ENCODE data around the gene PYROXD2.
A peak's percentile ranks its signal among the peaks of the same experiment; 100 is the strongest.

The PYROXD2 gene

DNA sequence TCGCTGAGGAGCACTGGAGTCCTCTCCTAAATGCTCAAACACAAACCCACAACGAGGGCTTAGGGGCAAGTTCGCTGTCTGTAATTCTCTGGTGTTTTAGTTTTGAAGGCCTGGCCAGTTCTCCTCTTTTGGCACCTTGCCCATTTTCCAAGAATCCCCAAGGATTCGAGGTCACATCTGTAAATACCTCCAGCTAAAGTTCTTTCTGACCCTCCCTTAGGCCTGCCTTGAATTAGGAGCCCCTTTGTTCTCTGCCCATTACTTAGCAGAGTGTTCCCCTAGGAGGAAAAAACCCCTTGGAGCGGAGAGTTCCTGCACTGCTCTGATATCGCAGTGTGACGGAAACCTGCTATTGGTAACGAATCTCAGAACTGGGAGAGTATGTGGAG is 743 bp upstream of the PYROXD2 start:
- H3K4me3 ChIP-seq (ENCODE audit: insufficient read depth, low read depth, low read length) = no peak overlapping the region
- H3K27me3 ChIP-seq (ENCODE audit: control insufficient read depth, insufficient read depth, low read length, poor library complexity, severe bottlenecking) = no peaks in the 10 kb centered on the region
- 82 to 86% methylated on average over 8 of the region's 8 CpGs for WGBS, 2 experiments
- H3K4me1 ChIP-seq (ENCODE audit: control insufficient read depth, insufficient read depth, low read length) = peaks cover 11% of the 10 kb centered on the region
- peak overlapping the region; percentile 73 for H3K27ac ChIP-seq (ENCODE audit: insufficient read depth, low read depth, low read length, poor library complexity, severe bottlenecking)
- peaks cover 3% of the 10 kb centered on the region for H3K36me3 ChIP-seq (ENCODE audit: control insufficient read depth, insufficient read depth, low read length)
- no peaks in the 10 kb centered on the region for H3K9me3 ChIP-seq (ENCODE audit: control insufficient read depth, low read length)

DNA sequence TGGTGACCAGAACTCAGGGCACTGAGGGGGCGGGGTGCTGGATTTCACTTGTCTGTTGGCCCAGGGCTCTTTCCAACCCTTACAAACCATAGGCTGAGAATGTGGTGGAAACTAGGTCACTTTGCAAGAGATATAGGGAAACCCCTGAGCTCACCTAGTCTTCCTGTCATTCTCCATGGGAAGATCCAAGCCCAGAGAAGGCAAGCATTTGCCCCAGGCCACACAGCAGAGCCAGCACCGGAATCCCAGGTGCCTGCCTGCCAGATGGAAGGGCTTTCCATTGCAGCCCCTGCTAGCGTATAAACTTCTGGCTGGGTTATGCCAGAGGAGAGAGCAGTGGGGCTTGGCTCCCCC is 427 bp downstream of the PYROXD2 start:
- H3K27ac ChIP-seq (ENCODE audit: insufficient read depth, low read depth, low read length, poor library complexity, severe bottlenecking) = peak overlapping the region; percentile 73

DNA sequence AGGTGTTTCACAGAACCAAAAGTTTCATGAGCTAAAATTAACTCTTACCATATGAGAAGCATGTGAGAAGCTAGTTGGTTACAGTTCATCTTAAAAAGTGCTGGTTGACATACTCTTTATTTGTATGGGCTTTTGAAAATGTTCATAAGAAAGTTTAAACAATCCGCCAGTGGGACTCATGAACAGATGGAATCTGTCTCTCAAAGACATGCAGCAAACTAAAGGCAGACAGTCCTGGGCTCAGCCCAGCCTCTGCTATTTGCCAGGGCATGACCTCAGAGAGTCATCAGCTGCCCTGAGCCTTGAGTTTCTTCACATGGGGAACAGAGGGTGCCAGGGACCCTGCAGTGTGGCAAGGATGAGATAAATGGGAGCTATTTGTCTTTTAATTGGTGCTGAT is 3.2 kb downstream of the PYROXD2 start:
- no peak overlapping the region for H3K4me3 ChIP-seq (ENCODE audit: insufficient read depth, low read depth, low read length)
- H3K9me3 ChIP-seq (ENCODE audit: control insufficient read depth, low read length) = no peaks in the 10 kb centered on the region
- 89 to 94% methylated on average over 1 of the region's 1 CpG for WGBS, 2 experiments
- peaks cover 11% of the 10 kb centered on the region for H3K4me1 ChIP-seq (ENCODE audit: control insufficient read depth, insufficient read depth, low read length)
- no peaks in the 10 kb centered on the region for H3K36me3 ChIP-seq (ENCODE audit: control insufficient read depth, insufficient read depth, low read length)
- H3K27me3 ChIP-seq (ENCODE audit: control insufficient read depth, insufficient read depth, low read length, poor library complexity, severe bottlenecking) = no peaks in the 10 kb centered on the region
- H3K27ac ChIP-seq (ENCODE audit: insufficient read depth, low read depth, low read length, poor library complexity, severe bottlenecking) = no peak overlapping the region

More for the DNA sequence above, 427 bp downstream of the PYROXD2 start:
- Histone ChIP-seq H3K4me3 (ENCODE audit: insufficient read depth, low read depth, low read length) (peak overlapping the region; percentile 59), H3K27me3 (ENCODE audit: control insufficient read depth, insufficient read depth, low read length, poor library complexity, severe bottlenecking) (no peaks in the 10 kb centered on the region), H3K36me3 (ENCODE audit: control insufficient read depth, insufficient read depth, low read length) (no peaks in the 10 kb centered on the region), H3K9me3 (ENCODE audit: control insufficient read depth, low read length) (no peaks in the 10 kb centered on the region), H3K4me1 (ENCODE audit: control insufficient read depth, insufficient read depth, low read length) (peaks cover 11% of the 10 kb centered on the region)
- 54 to 56% methylated on average over 3 of the region's 3 CpGs for WGBS, 2 experiments

DNA sequence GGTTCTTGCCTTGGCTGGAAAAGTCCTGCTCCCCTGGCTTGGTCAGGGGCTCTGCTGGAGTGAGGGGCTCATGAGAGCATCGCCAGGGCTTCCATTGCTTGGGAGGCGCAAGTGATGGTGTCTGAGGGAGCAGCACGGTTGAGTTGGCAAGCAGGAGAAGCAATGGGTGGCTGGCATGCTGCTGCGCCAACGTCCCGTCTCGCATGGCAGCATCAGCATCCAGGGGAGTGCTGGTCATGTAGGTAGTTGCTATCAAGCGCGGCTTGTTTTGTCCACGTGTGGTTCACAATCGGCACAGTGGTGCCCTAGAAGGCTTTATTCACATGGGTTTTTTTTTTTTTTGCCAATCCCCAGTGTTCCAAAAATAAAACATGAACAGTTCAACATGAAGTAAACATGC is 3.8 kb downstream of the PYROXD2 start:
- H3K36me3 ChIP-seq (ENCODE audit: control insufficient read depth, insufficient read depth, low read length) = no peaks in the 10 kb centered on the region
- H3K9me3 ChIP-seq (ENCODE audit: control insufficient read depth, low read length) = no peaks in the 10 kb centered on the region
- H3K27me3 ChIP-seq (ENCODE audit: control insufficient read depth, insufficient read depth, low read length, poor library complexity, severe bottlenecking) = no peaks in the 10 kb centered on the region
- H3K4me1 ChIP-seq (ENCODE audit: control insufficient read depth, insufficient read depth, low read length) = peaks cover 11% of the 10 kb centered on the region
- no peak overlapping the region for H3K4me3 ChIP-seq (ENCODE audit: insufficient read depth, low read depth, low read length)
- no peak overlapping the region for H3K27ac ChIP-seq (ENCODE audit: insufficient read depth, low read depth, low read length, poor library complexity, severe bottlenecking)
- WGBS, 2 experiments = 91 to 93% methylated on average over 11 of the region's 11 CpGs

DNA sequence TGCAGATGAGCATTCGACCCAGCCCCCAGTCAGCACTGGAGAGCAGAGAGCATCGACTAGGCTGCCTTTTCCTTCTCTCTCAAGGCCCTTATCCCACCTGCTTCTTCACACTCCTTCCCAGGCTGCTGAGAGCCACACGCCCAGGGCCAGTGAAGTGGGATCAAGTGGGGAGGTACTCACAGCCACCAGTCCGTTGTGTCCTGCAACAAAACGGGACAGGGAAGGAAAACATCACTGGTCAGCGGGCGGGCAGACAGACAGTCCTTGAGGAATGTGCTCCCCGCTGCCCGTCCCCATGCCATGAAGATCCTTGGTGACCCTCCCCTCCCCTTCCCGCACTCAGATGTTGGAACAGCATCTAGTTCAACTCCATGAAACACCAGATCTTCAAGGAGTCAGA is 4.2 kb downstream of the PYROXD2 start:
- H3K4me1 ChIP-seq (ENCODE audit: control insufficient read depth, insufficient read depth, low read length) = peaks cover 11% of the 10 kb centered on the region
- no peaks in the 10 kb centered on the region for H3K36me3 ChIP-seq (ENCODE audit: control insufficient read depth, insufficient read depth, low read length)
- no peaks in the 10 kb centered on the region for H3K27me3 ChIP-seq (ENCODE audit: control insufficient read depth, insufficient read depth, low read length, poor library complexity, severe bottlenecking)
- WGBS, 2 experiments = 88% methylated on average over 10 of the region's 10 CpGs
- H3K27ac ChIP-seq (ENCODE audit: insufficient read depth, low read depth, low read length, poor library complexity, severe bottlenecking) = no peak overlapping the region
- H3K9me3 ChIP-seq (ENCODE audit: control insufficient read depth, low read length) = no peaks in the 10 kb centered on the region
- no peak overlapping the region for H3K4me3 ChIP-seq (ENCODE audit: insufficient read depth, low read depth, low read length)

DNA sequence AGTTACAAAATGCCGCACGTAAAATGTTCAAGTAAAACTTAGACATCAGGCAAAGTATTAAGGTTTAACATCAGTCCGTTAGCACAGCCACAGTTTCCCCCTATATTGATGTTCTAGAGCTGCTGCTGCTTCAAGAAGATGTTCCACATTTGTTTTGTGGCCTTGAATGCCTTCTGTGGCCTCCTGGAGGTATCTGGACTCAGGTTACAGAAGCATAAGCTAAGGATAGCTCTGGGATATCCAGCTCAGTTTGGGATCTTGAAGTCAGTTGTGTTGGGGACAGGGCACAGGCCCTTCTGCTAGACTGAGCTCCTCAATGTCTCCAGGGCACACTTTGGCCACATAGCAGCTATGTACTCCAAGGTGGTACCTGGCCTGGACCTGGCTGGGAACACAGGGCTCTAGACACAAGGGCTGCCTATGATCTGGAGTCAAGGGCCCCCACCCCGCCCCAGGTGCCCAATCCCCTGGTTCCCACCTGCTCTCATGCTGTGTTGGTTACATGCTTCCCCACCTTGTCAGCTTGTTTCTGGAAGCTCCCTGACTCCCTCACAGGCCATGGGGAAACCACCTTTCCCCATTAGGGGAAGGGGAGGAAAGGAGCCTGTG is 4.7 kb downstream of the PYROXD2 start:
- Histone ChIP-seq H3K4me3 (ENCODE audit: insufficient read depth, low read depth, low read length) (no peak overlapping the region), H3K9me3 (ENCODE audit: control insufficient read depth, low read length) (no peaks in the 10 kb centered on the region), H3K27ac (ENCODE audit: insufficient read depth, low read depth, low read length, poor library complexity, severe bottlenecking) (no peak overlapping the region), H3K4me1 (ENCODE audit: control insufficient read depth, insufficient read depth, low read length) (peaks cover 8% of the 10 kb centered on the region), H3K36me3 (ENCODE audit: control insufficient read depth, insufficient read depth, low read length) (no peaks in the 10 kb centered on the region), H3K27me3 (ENCODE audit: control insufficient read depth, insufficient read depth, low read length, poor library complexity, severe bottlenecking) (no peaks in the 10 kb centered on the region)
- 83 to 84% methylated on average over 4 of the region's 4 CpGs for WGBS, 2 experiments

DNA sequence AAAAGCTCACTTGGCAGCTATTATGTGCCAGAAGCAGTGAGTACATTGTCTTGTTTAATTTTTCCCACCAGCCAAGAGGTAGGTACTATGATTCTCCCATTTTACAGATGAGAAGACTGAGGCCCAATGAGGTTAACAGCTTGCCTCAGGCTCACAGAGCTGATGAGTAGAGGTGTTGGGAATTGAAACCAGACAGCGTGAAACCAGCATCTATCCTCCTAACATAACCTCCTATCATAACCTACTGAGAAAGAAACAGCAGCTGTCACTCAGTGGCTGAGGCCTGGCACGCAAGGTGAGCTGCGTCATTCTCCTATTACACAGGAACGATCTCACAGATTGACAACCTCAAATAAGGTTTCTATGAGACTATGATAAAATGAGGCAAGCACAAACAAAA is 6.2 kb downstream of the PYROXD2 start:
- Histone ChIP-seq H3K36me3 (ENCODE audit: control insufficient read depth, insufficient read depth, low read length) (no peaks in the 10 kb centered on the region), H3K27ac (ENCODE audit: insufficient read depth, low read depth, low read length, poor library complexity, severe bottlenecking) (no peak overlapping the region), H3K4me3 (ENCODE audit: insufficient read depth, low read depth, low read length) (no peak overlapping the region), H3K9me3 (ENCODE audit: control insufficient read depth, low read length) (no peaks in the 10 kb centered on the region), H3K27me3 (ENCODE audit: control insufficient read depth, insufficient read depth, low read length, poor library complexity, severe bottlenecking) (no peaks in the 10 kb centered on the region), H3K4me1 (ENCODE audit: control insufficient read depth, insufficient read depth, low read length) (no peaks in the 10 kb centered on the region)
- 92 to 93% methylated on average over 4 of the region's 4 CpGs for WGBS, 2 experiments

DNA sequence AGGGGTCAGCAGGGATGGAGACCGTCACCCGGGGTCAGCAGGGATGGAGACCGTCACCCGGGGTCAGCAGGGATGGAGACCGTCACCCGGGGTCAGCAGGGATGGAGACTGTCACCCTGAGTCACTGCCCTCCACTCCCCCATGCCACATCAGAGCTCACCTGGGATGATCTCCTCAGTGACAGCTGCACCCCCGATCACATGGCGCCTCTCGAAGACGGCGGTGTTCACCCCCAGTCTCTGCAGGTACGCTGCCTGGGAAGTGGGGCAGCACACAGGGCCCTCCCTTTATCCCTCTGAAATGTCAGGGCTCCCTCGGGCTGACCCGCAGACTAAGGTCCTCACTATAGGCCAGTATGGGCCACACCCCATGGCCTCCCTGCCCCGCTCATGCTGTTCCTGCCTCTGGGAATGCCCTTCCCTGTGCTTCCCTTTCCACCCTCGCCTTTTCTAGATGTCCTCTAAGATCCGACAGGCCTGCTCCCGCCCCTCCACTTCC is 7.2 kb downstream of the PYROXD2 start:
- H3K4me3 ChIP-seq (ENCODE audit: insufficient read depth, low read depth, low read length) = no peak overlapping the region
- no peak overlapping the region for H3K27ac ChIP-seq (ENCODE audit: insufficient read depth, low read depth, low read length, poor library complexity, severe bottlenecking)
- H3K36me3 ChIP-seq (ENCODE audit: control insufficient read depth, insufficient read depth, low read length) = no peaks in the 10 kb centered on the region
- 92 to 93% methylated on average over 18 of the region's 18 CpGs for WGBS, 2 experiments
- H3K4me1 ChIP-seq (ENCODE audit: control insufficient read depth, insufficient read depth, low read length) = no peaks in the 10 kb centered on the region
- H3K9me3 ChIP-seq (ENCODE audit: control insufficient read depth, low read length) = no peaks in the 10 kb centered on the region
- H3K27me3 ChIP-seq (ENCODE audit: control insufficient read depth, insufficient read depth, low read length, poor library complexity, severe bottlenecking) = no peaks in the 10 kb centered on the region

DNA sequence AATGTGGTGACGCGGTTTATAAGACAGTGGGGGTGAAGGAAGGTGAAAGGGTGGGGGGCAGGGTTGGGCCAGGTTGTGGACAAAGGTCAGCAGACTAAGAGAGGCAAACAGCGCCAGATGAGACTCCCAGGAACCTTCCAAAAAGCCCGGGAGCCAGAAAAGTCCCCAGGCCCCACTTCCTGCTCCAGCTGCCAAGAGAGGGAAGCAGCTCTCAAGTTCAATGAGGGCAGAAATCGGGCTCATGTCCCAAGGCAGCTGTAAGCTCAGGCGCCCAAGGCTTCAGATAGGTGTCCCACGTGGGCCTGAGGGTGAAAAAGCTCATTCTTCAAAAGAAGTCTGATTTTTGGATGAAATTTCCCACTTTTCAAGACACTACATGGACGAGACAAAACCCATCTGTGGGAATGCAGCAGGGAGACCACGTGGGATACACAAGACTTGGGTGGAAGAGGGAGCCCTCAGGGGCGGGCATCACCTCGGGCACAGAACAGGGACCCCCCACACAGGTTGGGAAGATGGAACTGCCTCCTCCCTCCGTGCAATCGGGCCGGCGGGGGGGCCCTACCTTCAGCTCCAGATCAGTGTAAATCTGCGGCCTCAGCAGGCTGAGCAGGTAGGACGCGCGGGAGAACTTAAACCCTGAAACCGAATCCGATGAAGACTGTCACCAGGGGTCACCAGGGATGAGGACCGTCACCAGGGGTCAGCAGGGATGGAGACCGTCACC is 7.8 kb downstream of the PYROXD2 start:
- Histone ChIP-seq H3K4me3 (ENCODE audit: insufficient read depth, low read depth, low read length) (no peak overlapping the region), H3K36me3 (ENCODE audit: control insufficient read depth, insufficient read depth, low read length) (no peaks in the 10 kb centered on the region)
- 83% methylated on average over 23 of the region's 23 CpGs for WGBS, 2 experiments

DNA sequence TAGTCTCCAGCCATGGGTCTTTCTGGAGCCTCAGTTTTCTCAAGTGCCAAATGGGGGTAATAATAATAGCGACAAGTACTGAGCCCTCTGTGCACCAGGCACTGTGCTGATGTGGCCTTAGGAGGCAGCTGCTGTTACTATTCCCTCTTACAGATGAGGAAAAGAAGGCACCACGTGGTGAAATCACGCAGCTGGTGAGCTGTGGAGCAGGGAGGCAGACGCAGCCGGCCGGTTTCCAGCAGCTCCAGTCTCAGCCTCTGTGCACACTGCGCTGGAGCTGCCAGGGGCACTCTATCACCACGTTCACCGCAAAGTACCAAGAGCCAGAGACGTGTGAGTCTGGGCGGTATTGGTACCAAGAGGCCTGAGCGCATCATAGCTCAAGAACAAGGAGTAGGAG is 9.6 kb downstream of the PYROXD2 start:
- Histone ChIP-seq H3K36me3 (ENCODE audit: control insufficient read depth, insufficient read depth, low read length) (no peaks in the 10 kb centered on the region), H3K9me3 (ENCODE audit: control insufficient read depth, low read length) (no peaks in the 10 kb centered on the region), H3K27ac (ENCODE audit: insufficient read depth, low read depth, low read length, poor library complexity, severe bottlenecking) (no peak overlapping the region), H3K4me1 (ENCODE audit: control insufficient read depth, insufficient read depth, low read length) (no peaks in the 10 kb centered on the region), H3K27me3 (ENCODE audit: control insufficient read depth, insufficient read depth, low read length, poor library complexity, severe bottlenecking) (no peaks in the 10 kb centered on the region), H3K4me3 (ENCODE audit: insufficient read depth, low read depth, low read length) (no peak overlapping the region)
- WGBS, 2 experiments = 93% methylated on average over 12 of the region's 12 CpGs

More for the DNA sequence above, 7.8 kb downstream of the PYROXD2 start:
- H3K4me1 ChIP-seq (ENCODE audit: control insufficient read depth, insufficient read depth, low read length) = no peaks in the 10 kb centered on the region
- H3K9me3 ChIP-seq (ENCODE audit: control insufficient read depth, low read length) = no peaks in the 10 kb centered on the region
- no peaks in the 10 kb centered on the region for H3K27me3 ChIP-seq (ENCODE audit: control insufficient read depth, insufficient read depth, low read length, poor library complexity, severe bottlenecking)
- no peak overlapping the region for H3K27ac ChIP-seq (ENCODE audit: insufficient read depth, low read depth, low read length, poor library complexity, severe bottlenecking)
